Measurements from ENCODE around the gene DOK3.

The DOK3 gene

DNA sequence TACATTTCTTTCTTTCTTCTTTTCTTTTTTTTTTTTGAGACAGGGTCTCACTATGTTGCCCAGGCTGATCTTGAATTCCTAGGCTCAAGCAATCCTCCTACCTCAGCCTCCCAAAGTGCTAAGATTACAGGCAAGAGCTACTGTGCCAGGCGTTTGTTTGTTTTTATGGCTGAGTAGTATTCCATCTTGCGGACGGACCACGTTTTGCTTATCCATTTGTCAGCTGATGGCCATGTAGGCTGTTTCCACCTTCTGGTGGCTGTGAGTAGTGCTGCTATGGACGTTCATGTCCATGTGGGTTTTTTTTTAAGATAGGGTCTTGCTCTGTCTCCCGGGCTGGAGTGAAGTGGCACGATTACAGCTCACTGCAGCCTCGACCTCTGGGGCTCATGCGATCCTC lies 2.5 kb downstream of the DOK3 start:
- H3K27ac ChIP-seq (ENCODE audit: low read length): no peak overlapping the region
- no peak for DNase-seq

DNA sequence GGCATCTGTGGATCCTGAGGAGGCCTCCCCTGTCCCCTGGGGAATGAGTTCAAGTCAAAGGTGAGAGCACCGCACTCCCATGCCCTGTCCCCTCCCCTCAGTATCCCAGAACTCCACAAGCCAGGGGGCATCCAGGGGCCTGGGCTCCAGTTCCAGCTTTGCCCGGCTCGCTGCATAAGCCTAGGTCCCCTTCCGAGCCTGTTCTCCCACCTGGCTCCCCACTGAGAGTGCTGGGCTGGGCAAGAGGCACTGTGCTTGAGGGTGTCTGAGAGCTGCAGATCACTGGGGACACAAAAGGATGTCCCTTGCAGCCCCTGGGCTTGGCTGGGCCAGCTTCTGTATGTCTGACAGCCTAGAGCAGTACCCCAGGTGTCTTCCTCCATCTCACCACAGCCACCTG lies 4.6 kb downstream of the DOK3 start:
- H3K9ac ChIP-seq (ENCODE audit: low read depth, low read length): no peak overlapping the region
- H3K36me3 ChIP-seq (ENCODE audit: insufficient read depth, low read length): peaks cover 1% of the 10 kb centered on the region
- H3K79me2 ChIP-seq (ENCODE audit: insufficient read depth, low read length): no peaks in the 10 kb centered on the region
- no peaks in the 10 kb centered on the region for H3K27me3 ChIP-seq (ENCODE audit: insufficient read depth, low read length, poor library complexity)
- H3K4me1 ChIP-seq (ENCODE audit: insufficient read depth, low read length): peaks cover 4% of the 10 kb centered on the region; the same call in 1 of the 2 replicates
- no peaks in the 10 kb centered on the region for H3K9me3 ChIP-seq (ENCODE audit: insufficient read depth, low read length, severe bottlenecking)
- H4K20me1 ChIP-seq (ENCODE audit: insufficient read depth, low read length): peaks cover 5% of the 10 kb centered on the region
- no peak overlapping the region for H3K4me3 ChIP-seq (ENCODE audit: low read depth in 1 of 2, low read length in 2 of 2)
- H2AFZ ChIP-seq (ENCODE audit: low read depth, low read length): no peak overlapping the region
- ATAC-seq (ENCODE audit: insufficient read depth, low read depth) (no peak), DNase-seq (no peak)
- H3K27ac ChIP-seq (ENCODE audit: low read length): no peak overlapping the region
- H3K4me2 ChIP-seq (ENCODE audit: insufficient read depth, low read length): no peak overlapping the region
- TF ChIP-seq EZH2 (IDR thresholded peaks at IDR 0.05; ENCODE audit: borderline replicate concordance, low read depth, low read length, severe bottlenecking): no peak
- TF ChIP-seq, protein P1, sequence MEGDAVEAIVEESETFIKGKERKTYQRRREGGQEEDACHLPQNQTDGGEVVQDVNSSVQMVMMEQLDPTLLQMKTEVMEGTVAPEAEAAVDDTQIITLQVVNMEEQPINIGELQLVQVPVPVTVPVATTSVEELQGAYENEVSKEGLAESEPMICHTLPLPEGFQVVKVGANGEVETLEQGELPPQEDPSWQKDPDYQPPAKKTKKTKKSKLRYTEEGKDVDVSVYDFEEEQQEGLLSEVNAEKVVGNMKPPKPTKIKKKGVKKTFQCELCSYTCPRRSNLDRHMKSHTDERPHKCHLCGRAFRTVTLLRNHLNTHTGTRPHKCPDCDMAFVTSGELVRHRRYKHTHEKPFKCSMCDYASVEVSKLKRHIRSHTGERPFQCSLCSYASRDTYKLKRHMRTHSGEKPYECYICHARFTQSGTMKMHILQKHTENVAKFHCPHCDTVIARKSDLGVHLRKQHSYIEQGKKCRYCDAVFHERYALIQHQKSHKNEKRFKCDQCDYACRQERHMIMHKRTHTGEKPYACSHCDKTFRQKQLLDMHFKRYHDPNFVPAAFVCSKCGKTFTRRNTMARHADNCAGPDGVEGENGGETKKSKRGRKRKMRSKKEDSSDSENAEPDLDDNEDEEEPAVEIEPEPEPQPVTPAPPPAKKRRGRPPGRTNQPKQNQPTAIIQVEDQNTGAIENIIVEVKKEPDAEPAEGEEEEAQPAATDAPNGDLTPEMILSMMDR (IDR thresholded peaks at IDR 0.05; ENCODE audit: borderline replicate concordance, extremely low read depth, low read length, poor library complexity, severe bottlenecking): no peak

More for the DNA sequence above, 2.5 kb downstream of the DOK3 start:
- Histone ChIP-seq H3K4me3 (ENCODE audit: low read depth in 1 of 2, low read length in 2 of 2) (no peak overlapping the region), H3K36me3 (ENCODE audit: insufficient read depth, low read length) (peaks cover 22% of the 10 kb centered on the region), H3K27me3 (ENCODE audit: insufficient read depth, low read length, poor library complexity) (no peaks in the 10 kb centered on the region), H3K4me2 (ENCODE audit: insufficient read depth, low read length) (no peak overlapping the region), H3K4me1 (ENCODE audit: insufficient read depth, low read length) (no peaks in the 10 kb centered on the region), H3K9ac (ENCODE audit: low read depth, low read length) (no peak overlapping the region), H3K9me3 (ENCODE audit: insufficient read depth, low read length, severe bottlenecking) (no peaks in the 10 kb centered on the region), H2AFZ (ENCODE audit: low read depth, low read length) (no peak overlapping the region), H3K79me2 (ENCODE audit: insufficient read depth, low read length) (no peaks in the 10 kb centered on the region), H4K20me1 (ENCODE audit: insufficient read depth, low read length) (peaks cover 4% of the 10 kb centered on the region; the same call in 1 of the 2 replicates)
- no peak for TF ChIP-seq EZH2 (IDR thresholded peaks at IDR 0.05; ENCODE audit: borderline replicate concordance, low read depth, low read length, severe bottlenecking)
- TF ChIP-seq, protein P1 (IDR thresholded peaks at IDR 0.05; ENCODE audit: borderline replicate concordance, extremely low read depth, low read length, poor library complexity, severe bottlenecking): peak; percentile 20
- no peak for ATAC-seq (ENCODE audit: insufficient read depth, low read depth)

DNA sequence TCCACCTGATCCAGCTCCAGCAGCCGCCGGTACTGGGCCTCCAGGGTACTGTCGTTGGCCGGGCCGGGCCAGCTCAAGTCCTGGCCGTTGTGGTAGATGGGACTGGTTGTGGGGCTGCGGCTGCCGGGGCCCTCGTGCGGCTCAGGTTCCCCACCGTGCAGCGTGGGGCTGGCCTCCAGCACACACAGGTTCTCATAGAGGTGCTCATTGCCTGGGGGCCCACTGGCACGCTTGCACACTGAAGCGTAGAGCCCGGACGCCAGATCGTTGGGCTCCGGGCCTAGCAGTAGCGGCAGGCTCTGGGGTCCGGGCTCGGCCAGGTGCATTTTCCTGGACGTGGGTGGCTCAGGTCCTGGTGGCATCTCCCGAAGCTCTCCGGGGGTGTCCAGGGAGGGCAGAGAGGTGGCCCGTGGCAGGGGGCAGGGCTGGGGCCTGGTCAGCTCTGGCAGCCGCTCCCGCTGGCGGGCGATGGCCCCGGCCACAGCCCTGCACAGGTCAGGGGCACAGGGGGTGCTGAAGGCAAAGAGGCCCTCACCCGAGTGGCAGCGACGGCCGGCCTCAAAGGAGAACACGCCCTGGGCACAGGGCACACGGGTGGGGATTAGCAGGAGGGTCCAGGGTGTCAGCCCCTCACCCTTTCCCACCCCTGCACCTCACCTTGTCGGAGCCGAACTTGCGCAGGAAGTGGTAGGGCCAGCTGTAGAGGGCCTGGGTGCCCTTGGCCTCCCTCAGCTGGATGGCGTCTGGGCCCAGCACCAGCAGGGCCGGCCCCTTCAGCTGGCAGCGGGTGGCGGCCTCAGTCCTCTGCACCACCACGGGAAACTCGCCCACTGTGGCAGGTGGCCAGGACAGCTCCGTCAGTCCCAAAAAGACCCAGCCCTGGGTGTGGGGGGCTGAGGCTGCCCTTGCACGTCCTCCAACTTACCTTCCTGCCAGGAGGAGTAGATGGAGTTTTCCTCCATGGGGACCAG lies 5.3 kb downstream of the DOK3 start:
- no peaks in the 10 kb centered on the region for H3K79me2 ChIP-seq (ENCODE audit: insufficient read depth, low read length)
- H3K4me1 ChIP-seq (ENCODE audit: insufficient read depth, low read length): peaks cover 4% of the 10 kb centered on the region; the same call in 1 of the 2 replicates
- H4K20me1 ChIP-seq (ENCODE audit: insufficient read depth, low read length): peaks cover 5% of the 10 kb centered on the region
- no peak overlapping the region for H2AFZ ChIP-seq (ENCODE audit: low read depth, low read length)
- ATAC-seq (ENCODE audit: insufficient read depth, low read depth) (no peak), DNase-seq (no peak)
- H3K36me3 ChIP-seq (ENCODE audit: insufficient read depth, low read length): no peaks in the 10 kb centered on the region
- no peak overlapping the region for H3K9ac ChIP-seq (ENCODE audit: low read depth, low read length)
- no peaks in the 10 kb centered on the region for H3K27me3 ChIP-seq (ENCODE audit: insufficient read depth, low read length, poor library complexity)
- TF ChIP-seq, protein P1 (IDR thresholded peaks at IDR 0.05; ENCODE audit: borderline replicate concordance, extremely low read depth, low read length, poor library complexity, severe bottlenecking): no peak
- TF ChIP-seq EZH2 (IDR thresholded peaks at IDR 0.05; ENCODE audit: borderline replicate concordance, low read depth, low read length, severe bottlenecking): no peak
- no peak overlapping the region for H3K4me3 ChIP-seq (ENCODE audit: low read depth in 1 of 2, low read length in 2 of 2)
- no peaks in the 10 kb centered on the region for H3K9me3 ChIP-seq (ENCODE audit: insufficient read depth, low read length, severe bottlenecking)
- H3K4me2 ChIP-seq (ENCODE audit: insufficient read depth, low read length): no peak overlapping the region
- H3K27ac ChIP-seq (ENCODE audit: low read length): no peak overlapping the region

Data from DND-41 (cell line).